Fibroblast of lung (primary cell): ENCODE measurements around the gene TSPO. TPM values are rescaled to one million over a fixed set of nuclear protein-coding genes. Genes with fewer than 3 reads are reported as not detected.

Experiments used
- DNase-seq, 2 donors: peaks; one replicate each; pipeline versions ENCODE4 v3.0.0 to v3.0.0-alpha.2; 2010; ENCODE audit warnings: low read depth in 2 of 2
- H2AFZ ChIP-seq: 2 replicates; pipeline ENCODE4 v1.5.1; 2012; ENCODE audit warnings: low read length, control low read depth, inconsistent platforms
- H3K27ac ChIP-seq: 2 replicates; pipeline ENCODE4 v1.5.1; 2011; ENCODE audit warnings: low read length, control low read depth; ENCODE audit not compliant: insufficient read depth
- H3K27me3 ChIP-seq: 2 replicates; pipeline ENCODE4 v1.5.1; 2011; ENCODE audit warnings: mild to moderate bottlenecking, low read length; ENCODE audit not compliant: control insufficient read depth, insufficient read depth
- H3K36me3 ChIP-seq: 2 replicates; pipeline ENCODE4 v1.5.1; 2011; ENCODE audit warnings: low read length; ENCODE audit not compliant: control insufficient read depth, insufficient read depth
- H3K4me1 ChIP-seq: 2 replicates; pipeline ENCODE4 v1.5.1; 2011; ENCODE audit warnings: low read length; ENCODE audit not compliant: control insufficient read depth, insufficient read depth; ENCODE audit errors: extremely low read depth
- H3K4me2 ChIP-seq: 2 replicates; pipeline ENCODE4 v1.5.1; 2011; ENCODE audit warnings: low read length, control low read depth; ENCODE audit not compliant: insufficient read depth; ENCODE audit errors: extremely low read depth
- H3K4me3 ChIP-seq, 4 experiments: fragments of 200-600 bp in 1 of 4; sonication (generic) in 1 of 4; replicated peaks in 1 of 4; 2 replicates each; pipeline ENCODE4 v1.5.1; 2011 to 2016; ENCODE audit warnings: low read length in 4 of 4, low read depth in 3 of 4, mild to moderate bottlenecking in 3 of 4, control low read depth in 2 of 4, inconsistent platforms in 1 of 4, mixed read lengths in 1 of 4; ENCODE audit not compliant: insufficient read depth in 1 of 4; ENCODE audit errors: control extremely low read depth in 1 of 4
- H3K79me2 ChIP-seq: 2 replicates; pipeline ENCODE4 v1.5.1; 2012; ENCODE audit warnings: mild to moderate bottlenecking, low read length, inconsistent platforms; ENCODE audit not compliant: control insufficient read depth, insufficient read depth
- H3K9ac ChIP-seq: 2 replicates; pipeline ENCODE4 v1.5.1; 2011; ENCODE audit warnings: mild to moderate bottlenecking, low read length, control low read depth; ENCODE audit not compliant: insufficient read depth
- H3K9me3 ChIP-seq: 2 replicates; pipeline ENCODE4 v1.5.1; 2012; ENCODE audit warnings: low read depth, low read length; ENCODE audit not compliant: control insufficient read depth, insufficient read depth
- H4K20me1 ChIP-seq: 2 replicates; pipeline ENCODE4 v1.5.1; 2011; ENCODE audit warnings: low read length; ENCODE audit not compliant: control insufficient read depth, insufficient read depth; ENCODE audit errors: extremely low read depth
- EZH2 ChIP-seq: IDR thresholded peaks from 2 replicates; pipeline ENCODE4 v1.5.1; 2012; ENCODE audit warnings: low read length, control low read depth, mild to moderate bottlenecking; ENCODE audit errors: missing control alignments
- polyA plus RNA-seq, 2 donors: library from polyadenylated mRNA; depleted of rRNA in 1 of 2; stranded (reverse) in 1 of 2; unstranded in 1 of 2; fragments of >200 nt; gene quantifications; 2 replicates each; pipeline ENCODE4 v1.2.1, GENCODE V29; 2011 to 2012; ENCODE audit warnings: missing spikeins in 1 of 2
- total RNA-seq: library from RNA; depleted of rRNA; stranded (reverse); fragments of >200 nt; gene quantifications from 2 replicates; pipeline ENCODE4 v1.2.1, GENCODE V29; 2014
- TF ChIP-seq, protein P1 (sequence below), 2 donors: IDR thresholded peaks in 1 of 2; conservative IDR thresholded peaks in 1 of 2; 1 replicate in 1 of 2; 2 replicates in 1 of 2; pipeline ENCODE4 v1.5.1; 2011 to 2012; ENCODE audit warnings: low read length in 2 of 2, control low read depth in 1 of 2, inconsistent platforms in 1 of 2, low read depth in 1 of 2, mild to moderate bottlenecking in 1 of 2

Gene TSPO
- total and polyA plus RNA-seq, 2 donors (not counting 1 experiment from before 2014, with no cell fraction given): 47.5 to 243 TPM

DNA sequence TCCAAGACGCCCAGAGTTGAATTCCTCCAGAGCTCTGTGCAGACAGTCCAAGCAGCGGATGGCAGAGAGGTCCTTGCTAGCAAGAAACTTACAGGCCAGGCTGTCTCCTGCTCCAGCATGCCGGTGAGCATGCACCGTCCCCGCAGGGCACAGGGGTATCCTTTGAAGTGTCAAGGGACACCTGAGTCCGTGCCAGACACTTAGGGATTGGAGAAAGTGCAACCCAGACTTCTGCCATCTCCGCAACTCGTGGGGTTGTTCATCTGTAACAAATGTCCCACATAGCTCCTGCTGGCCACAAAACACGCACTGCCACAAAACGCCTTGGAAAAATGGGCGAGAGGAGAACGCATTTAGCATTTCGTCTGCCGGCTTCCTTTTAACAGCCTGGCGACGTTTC is 13.3 kb downstream of the TSPO start:
- no peaks in the 10 kb centered on the region for H4K20me1 ChIP-seq
- no peaks in the 10 kb centered on the region for H3K9me3 ChIP-seq
- no peak overlapping the region for H2AFZ ChIP-seq
- H3K4me1 ChIP-seq: peaks cover 11% of the 10 kb centered on the region
- H3K27me3 ChIP-seq: no peaks in the 10 kb centered on the region
- no peak for DNase-seq
- no peak overlapping the region for H3K27ac ChIP-seq
- peaks cover 6% of the 10 kb centered on the region for H3K36me3 ChIP-seq
- TF ChIP-seq, protein P1, sequence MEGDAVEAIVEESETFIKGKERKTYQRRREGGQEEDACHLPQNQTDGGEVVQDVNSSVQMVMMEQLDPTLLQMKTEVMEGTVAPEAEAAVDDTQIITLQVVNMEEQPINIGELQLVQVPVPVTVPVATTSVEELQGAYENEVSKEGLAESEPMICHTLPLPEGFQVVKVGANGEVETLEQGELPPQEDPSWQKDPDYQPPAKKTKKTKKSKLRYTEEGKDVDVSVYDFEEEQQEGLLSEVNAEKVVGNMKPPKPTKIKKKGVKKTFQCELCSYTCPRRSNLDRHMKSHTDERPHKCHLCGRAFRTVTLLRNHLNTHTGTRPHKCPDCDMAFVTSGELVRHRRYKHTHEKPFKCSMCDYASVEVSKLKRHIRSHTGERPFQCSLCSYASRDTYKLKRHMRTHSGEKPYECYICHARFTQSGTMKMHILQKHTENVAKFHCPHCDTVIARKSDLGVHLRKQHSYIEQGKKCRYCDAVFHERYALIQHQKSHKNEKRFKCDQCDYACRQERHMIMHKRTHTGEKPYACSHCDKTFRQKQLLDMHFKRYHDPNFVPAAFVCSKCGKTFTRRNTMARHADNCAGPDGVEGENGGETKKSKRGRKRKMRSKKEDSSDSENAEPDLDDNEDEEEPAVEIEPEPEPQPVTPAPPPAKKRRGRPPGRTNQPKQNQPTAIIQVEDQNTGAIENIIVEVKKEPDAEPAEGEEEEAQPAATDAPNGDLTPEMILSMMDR (conservative IDR thresholded peaks at IDR 0.05 in 1 of 2, IDR thresholded peaks at IDR 0.05 in 1 of 2; ENCODE audit: low read depth in 1 of 2, low read length in 2 of 2): no peak
- TF ChIP-seq EZH2: no peak
- H3K79me2 ChIP-seq: no peaks in the 10 kb centered on the region
- H3K9ac ChIP-seq: no peak overlapping the region
- no peak overlapping the region for H3K4me3 ChIP-seq
- H3K4me2 ChIP-seq: no peak overlapping the region

DNA sequence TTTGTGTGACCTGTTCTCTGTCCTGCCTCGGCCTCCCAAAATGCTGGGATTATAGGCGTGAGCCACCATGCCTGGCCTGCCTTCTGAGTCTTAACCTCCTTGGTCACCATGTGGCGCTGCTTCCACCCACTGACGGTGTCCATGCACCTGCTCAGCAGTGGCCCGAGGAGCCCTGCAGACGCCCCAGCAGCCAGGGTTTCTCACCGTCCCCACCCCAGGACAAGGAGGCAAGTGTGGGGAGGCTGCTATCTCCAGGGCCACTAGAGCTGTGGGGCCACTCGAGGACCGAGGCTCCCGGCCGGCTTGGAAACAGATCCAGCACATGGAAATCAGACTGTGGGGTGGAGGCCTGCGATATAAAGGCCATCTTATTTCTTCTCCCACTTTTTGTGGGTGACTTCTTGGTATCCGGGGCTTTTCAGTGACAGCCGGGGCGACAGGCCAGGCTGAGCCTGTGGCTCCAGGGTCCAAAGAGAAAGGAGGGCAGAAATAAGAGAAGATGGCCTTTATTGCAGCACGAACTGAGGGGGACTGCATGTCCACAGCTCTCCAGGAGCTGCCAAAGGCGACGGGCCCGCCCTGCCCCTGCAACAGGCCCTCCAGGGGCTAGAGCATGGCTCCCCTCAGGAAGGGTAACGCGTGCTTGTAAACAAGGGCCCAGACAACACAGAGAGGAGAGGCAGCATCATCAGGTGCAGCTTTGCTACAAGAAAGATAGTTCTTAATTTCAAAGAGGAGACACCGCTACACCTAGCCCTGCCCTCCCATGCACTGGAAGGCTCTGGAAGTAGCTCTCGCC is 15.0 kb downstream of the TSPO start:
- DNase-seq: no peak
- Histone ChIP-seq H3K36me3 (peaks cover 6% of the 10 kb centered on the region), H3K9me3 (no peaks in the 10 kb centered on the region), H3K27ac (no peak overlapping the region), H2AFZ (no peak overlapping the region), H3K9ac (no peak overlapping the region), H4K20me1 (no peaks in the 10 kb centered on the region), H3K4me3 (no peak overlapping the region), H3K4me2 (no peak overlapping the region), H3K4me1 (peaks cover 11% of the 10 kb centered on the region), H3K79me2 (no peaks in the 10 kb centered on the region), H3K27me3 (no peaks in the 10 kb centered on the region)
- no peak for TF ChIP-seq EZH2
- TF ChIP-seq, protein P1 (conservative IDR thresholded peaks at IDR 0.05 in 1 of 2, IDR thresholded peaks at IDR 0.05 in 1 of 2; ENCODE audit: low read depth in 1 of 2, low read length in 2 of 2): no peak

DNA sequence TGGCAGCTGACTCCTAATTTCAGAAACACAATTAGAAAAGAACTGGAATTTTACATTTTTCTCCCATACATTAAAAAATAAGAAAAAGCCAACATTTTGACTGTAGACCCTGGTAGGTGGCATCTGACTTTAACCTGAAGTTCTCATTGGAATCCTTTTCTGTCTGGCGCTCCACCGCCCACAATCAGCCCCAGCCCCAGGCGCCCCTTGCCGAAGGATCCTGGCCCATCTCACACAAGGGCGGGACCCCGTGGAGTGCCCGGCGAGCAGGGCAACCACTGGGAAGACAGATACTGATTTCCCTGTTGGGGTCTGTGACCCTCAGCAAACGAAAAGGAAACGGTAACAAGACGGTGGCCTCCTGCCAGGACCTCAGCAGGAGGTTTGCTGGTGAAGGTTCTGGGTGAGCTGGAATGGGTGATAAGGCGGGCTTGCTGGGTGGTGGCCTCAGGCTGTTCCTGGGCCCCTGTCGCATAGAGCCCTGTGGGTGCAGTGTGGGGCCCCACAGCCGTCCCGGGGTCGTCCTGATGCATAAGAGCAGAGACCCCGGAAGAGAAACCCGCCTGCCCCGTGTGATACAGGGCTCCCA is 15.7 kb downstream of the TSPO start:
- no peaks in the 10 kb centered on the region for H4K20me1 ChIP-seq

More for the DNA sequence above, 15.7 kb downstream of the TSPO start:
- Histone ChIP-seq H3K27ac (no peak overlapping the region), H3K4me2 (no peak overlapping the region), H3K4me1 (peaks cover 11% of the 10 kb centered on the region), H3K9ac (no peak overlapping the region), H3K36me3 (peaks cover 9% of the 10 kb centered on the region), H3K79me2 (no peaks in the 10 kb centered on the region), H3K9me3 (no peaks in the 10 kb centered on the region), H3K27me3 (no peaks in the 10 kb centered on the region), H2AFZ (no peak overlapping the region), H3K4me3 (no peak overlapping the region)
- no peak for DNase-seq
- TF ChIP-seq EZH2: no peak
- TF ChIP-seq, protein P1 (conservative IDR thresholded peaks at IDR 0.05 in 1 of 2, IDR thresholded peaks at IDR 0.05 in 1 of 2; ENCODE audit: low read depth in 1 of 2, low read length in 2 of 2): no peak
